Suppressor macrophage treated with lipopolysaccharide for 1 hour (primary cell): ENCODE results near the gene PRG2.

Source experiments
- DNase-seq, 3 donors: peaks; one replicate each; pipeline ENCODE4 v3.0.0-alpha.2; 2020 to 2022

Gene PRG2

GRCh38 chr11:57390535-57390934 lies at the start of gene PRG2:
TSS of gene PRG2 (minus strand) at chr11:57390650. CDS start at chr11:57389944, 706 bp downstream.
- no peak for DNase-seq

- DNase-seq, result no peak
Measured at GRCh38 chr11:57439786-57440185, 49.3 kb upstream of the PRG2 start.

- DNase-seq, result no peak
Measured at GRCh38 chr11:57438345-57439285, 48.2 kb upstream of the PRG2 start.

- no peak for DNase-seq
Measured at GRCh38 chr11:57436031-57436430, 45.6 kb upstream of the PRG2 start.

GRCh38 chr11:57434640-57435546 lies 44.4 kb upstream of the PRG2 start:
- peak; percentile 80 to 95 (median 95) for DNase-seq

GRCh38 chr11:57432714-57433163 lies 42.3 kb upstream of the PRG2 start:
- DNase-seq, result peak; percentile 94 to 97 (median 97)

- DNase-seq, result peak; percentile 84 to 85 (median 84)
Measured at GRCh38 chr11:57432149-57432561, 41.7 kb upstream of the PRG2 start.

GRCh38 chr11:57430952-57431351 lies 40.5 kb upstream of the PRG2 start:
- no peak for DNase-seq

GRCh38 chr11:57429946-57430345 lies 39.5 kb upstream of the PRG2 start:
- DNase-seq, result no peak

- no peak for DNase-seq
Measured at GRCh38 chr11:57428643-57429042, 38.2 kb upstream of the PRG2 start.

GRCh38 chr11:57427727-57428082 lies 37.3 kb upstream of the PRG2 start:
- no peak for DNase-seq

GRCh38 chr11:57426929-57427726 lies 36.7 kb upstream of the PRG2 start, which contains the start of gene SLC43A3:
TSS of gene SLC43A3 (minus strand) at chr11:57427121. CDS start at chr11:57426172, 949 bp downstream.
- DNase-seq, result peak; percentile 85 to 94 (median 88)

- DNase-seq, result peak in 2 of 3 donors; percentile 69 to 81
Measured at GRCh38 chr11:57426439-57426928, 36.0 kb upstream of the PRG2 start.

- DNase-seq, result peak in 2 of 3 donors; percentile 35 to 41
Measured at GRCh38 chr11:57425565-57426438, 35.4 kb upstream of the PRG2 start.

GRCh38 chr11:57424792-57425564 lies 34.5 kb upstream of the PRG2 start:
- DNase-seq, result peak; percentile 94 to 98 (median 97)

GRCh38 chr11:57424137-57424791 lies 33.8 kb upstream of the PRG2 start:
- peak in 2 of 3 donors; percentile 41 to 48 for DNase-seq

- DNase-seq, result no peak
Measured at GRCh38 chr11:57422669-57423068, 32.2 kb upstream of the PRG2 start.

- DNase-seq, result no peak
Measured at GRCh38 chr11:57421805-57422204, 31.4 kb upstream of the PRG2 start.

GRCh38 chr11:57421066-57421465 lies 30.6 kb upstream of the PRG2 start:
- no peak for DNase-seq

- peak; percentile 43 to 62 (median 59) for DNase-seq
Measured at GRCh38 chr11:57419146-57419545, 28.7 kb upstream of the PRG2 start.
